ENCODE data around the gene FBP1.

DNA sequence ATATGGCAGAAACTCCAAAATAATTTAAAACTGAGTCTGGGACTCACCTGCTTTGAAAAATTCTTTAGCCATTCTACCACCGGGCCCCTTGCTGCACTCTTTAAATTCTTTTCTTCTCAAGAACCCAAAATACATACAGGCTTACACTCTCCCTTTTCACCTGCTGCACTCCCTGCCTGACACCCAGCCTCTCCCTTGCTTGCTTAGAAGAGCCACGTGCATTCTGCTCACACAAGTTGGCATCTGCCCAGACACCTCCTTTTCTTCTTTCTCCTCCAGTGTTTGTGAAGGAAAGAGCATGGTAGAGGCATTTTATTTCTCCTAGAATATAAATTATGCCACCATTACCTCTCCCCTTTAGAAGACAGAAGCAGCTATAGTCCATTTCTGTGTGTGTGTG is 48.1 kb upstream of the FBP1 start:
- TF ChIP-seq, protein P1, sequence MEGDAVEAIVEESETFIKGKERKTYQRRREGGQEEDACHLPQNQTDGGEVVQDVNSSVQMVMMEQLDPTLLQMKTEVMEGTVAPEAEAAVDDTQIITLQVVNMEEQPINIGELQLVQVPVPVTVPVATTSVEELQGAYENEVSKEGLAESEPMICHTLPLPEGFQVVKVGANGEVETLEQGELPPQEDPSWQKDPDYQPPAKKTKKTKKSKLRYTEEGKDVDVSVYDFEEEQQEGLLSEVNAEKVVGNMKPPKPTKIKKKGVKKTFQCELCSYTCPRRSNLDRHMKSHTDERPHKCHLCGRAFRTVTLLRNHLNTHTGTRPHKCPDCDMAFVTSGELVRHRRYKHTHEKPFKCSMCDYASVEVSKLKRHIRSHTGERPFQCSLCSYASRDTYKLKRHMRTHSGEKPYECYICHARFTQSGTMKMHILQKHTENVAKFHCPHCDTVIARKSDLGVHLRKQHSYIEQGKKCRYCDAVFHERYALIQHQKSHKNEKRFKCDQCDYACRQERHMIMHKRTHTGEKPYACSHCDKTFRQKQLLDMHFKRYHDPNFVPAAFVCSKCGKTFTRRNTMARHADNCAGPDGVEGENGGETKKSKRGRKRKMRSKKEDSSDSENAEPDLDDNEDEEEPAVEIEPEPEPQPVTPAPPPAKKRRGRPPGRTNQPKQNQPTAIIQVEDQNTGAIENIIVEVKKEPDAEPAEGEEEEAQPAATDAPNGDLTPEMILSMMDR (conservative IDR thresholded peaks at IDR 0.05; ENCODE audit: low read length), result no peak
- no peak for TF ChIP-seq EZH2phosphoT487 (IDR thresholded peaks at IDR 0.05; ENCODE audit: borderline replicate concordance)

All from Loucy (cell line).